Tibial nerve (tissue), 4 donors: ENCODE results near the gene KAT7.

Experiments used
- EP300 ChIP-seq, 2 donors: sonication (generic); formaldehyde crosslinking; IDR thresholded peaks; one replicate each; pipeline ENCODE4 v1.6.1; 2017; ENCODE audit warnings: antibody characterized with exemption in 2 of 2, mild to moderate bottlenecking in 1 of 2
- POLR2A ChIP-seq, 2 donors: fragments of 450-650 bp; IDR thresholded peaks; one replicate each; pipeline ENCODE4 v1.6.1; 2017; ENCODE audit warnings: antibody characterized with exemption in 2 of 2, mild to moderate bottlenecking in 2 of 2, moderate library complexity in 2 of 2
- TF ChIP-seq, protein P1 (sequence below), 5 experiments: fragments of 200-600 bp in 3 of 5; fragments of 450-650 bp in 2 of 5; sonication (generic) in 3 of 5; IDR thresholded peaks; one replicate each; pipeline ENCODE4 v1.5.1; 2016 to 2019; ENCODE audit warnings: antibody characterized with exemption in 5 of 5, mild to moderate bottlenecking in 3 of 5, moderate library complexity in 2 of 5

- TF ChIP-seq, protein P1, sequence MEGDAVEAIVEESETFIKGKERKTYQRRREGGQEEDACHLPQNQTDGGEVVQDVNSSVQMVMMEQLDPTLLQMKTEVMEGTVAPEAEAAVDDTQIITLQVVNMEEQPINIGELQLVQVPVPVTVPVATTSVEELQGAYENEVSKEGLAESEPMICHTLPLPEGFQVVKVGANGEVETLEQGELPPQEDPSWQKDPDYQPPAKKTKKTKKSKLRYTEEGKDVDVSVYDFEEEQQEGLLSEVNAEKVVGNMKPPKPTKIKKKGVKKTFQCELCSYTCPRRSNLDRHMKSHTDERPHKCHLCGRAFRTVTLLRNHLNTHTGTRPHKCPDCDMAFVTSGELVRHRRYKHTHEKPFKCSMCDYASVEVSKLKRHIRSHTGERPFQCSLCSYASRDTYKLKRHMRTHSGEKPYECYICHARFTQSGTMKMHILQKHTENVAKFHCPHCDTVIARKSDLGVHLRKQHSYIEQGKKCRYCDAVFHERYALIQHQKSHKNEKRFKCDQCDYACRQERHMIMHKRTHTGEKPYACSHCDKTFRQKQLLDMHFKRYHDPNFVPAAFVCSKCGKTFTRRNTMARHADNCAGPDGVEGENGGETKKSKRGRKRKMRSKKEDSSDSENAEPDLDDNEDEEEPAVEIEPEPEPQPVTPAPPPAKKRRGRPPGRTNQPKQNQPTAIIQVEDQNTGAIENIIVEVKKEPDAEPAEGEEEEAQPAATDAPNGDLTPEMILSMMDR (IDR thresholded peaks at IDR 0.05): no peak
- TF ChIP-seq POLR2A (IDR thresholded peaks at IDR 0.05): no peak
- no peak for TF ChIP-seq EP300 (IDR thresholded peaks at IDR 0.05)
Observed at GRCh38 chr17:49859991-49860953, 71.8 kb downstream of the KAT7 start.
